Peyer's patch (tissue), 4 donors: ENCODE measurements around the gene OR2T35. TPM values are rescaled to one million over a fixed set of nuclear protein-coding genes. Genes with fewer than 3 reads are reported as not detected.

ENCODE experiments used
- DNase-seq, 3 donors: peaks; one replicate each; pipeline ENCODE4 v3.0.0-alpha.2; 2017 to 2019
- H3K27ac ChIP-seq, 4 donors: fragments of 200-600 bp; sonication (generic); one replicate each; pipeline ENCODE4 v1.5.1; 2016 to 2019
- H3K27me3 ChIP-seq, 2 donors: fragments of 200-600 bp; sonication (generic); one replicate each; pipeline ENCODE4 v1.5.1; 2019
- H3K36me3 ChIP-seq, 3 donors: fragments of 200-600 bp; sonication (generic); one replicate each; pipeline ENCODE4 v1.5.1; 2016 to 2019
- H3K4me1 ChIP-seq, 4 donors: fragments of 200-600 bp; sonication (generic); one replicate each; pipeline ENCODE4 v1.5.1; 2016 to 2019
- H3K4me3 ChIP-seq, 4 donors: fragments of 200-600 bp; sonication (generic); 1 replicate in 3 of 4; 2 replicates in 1 of 4; pipeline ENCODE4 v1.5.1; 2016 to 2019; ENCODE audit warnings: mild to moderate bottlenecking in 1 of 4
- H3K9me3 ChIP-seq, 4 donors: fragments of 200-600 bp; sonication (generic); one replicate each; pipeline ENCODE4 v1.5.1; 2016 to 2019; ENCODE audit warnings: mild to moderate bottlenecking in 1 of 4
- POLR2A ChIP-seq, 2 donors: fragments of 450-650 bp; IDR thresholded peaks; one replicate each; pipeline ENCODE4 v1.5.1; 2017; ENCODE audit warnings: antibody characterized with exemption in 2 of 2, mild to moderate bottlenecking in 2 of 2, moderate library complexity in 2 of 2
- small RNA-seq, 2 donors: library from RNA; depleted of rRNA; stranded (forward); fragments of <200 nt; gene quantifications; one replicate each; pipeline ENCODE3, GENCODE V24; 2016
- total RNA-seq, 4 donors: library from RNA; depleted of rRNA; stranded (reverse); fragments of >200 nt; gene quantifications; one replicate each; pipeline ENCODE4 v1.1.0, GENCODE V29; 2016
- TF ChIP-seq, protein P1 (sequence below), 6 experiments: fragments of 450-650 bp in 4 of 6; fragments of 200-600 bp in 2 of 6; sonication (generic) in 1 of 6; IDR thresholded peaks; one replicate each; pipeline ENCODE4 v1.5.1; 2017 to 2019; ENCODE audit warnings: antibody characterized with exemption in 6 of 6, mild to moderate bottlenecking in 3 of 6, moderate library complexity in 1 of 6

OR2T35 gene
- total RNA-seq, 4 donors from 2014 or later: not detected

- Histone ChIP-seq H3K4me1 (no peaks in the 10 kb centered on the region), H3K4me3 (no peak overlapping the region), H3K36me3 (no peaks in the 10 kb centered on the region), H3K27me3 (no peaks in the 10 kb centered on the region), H3K9me3 (no peaks in the 10 kb centered on the region), H3K27ac (no peak overlapping the region)
- no peak for TF ChIP-seq POLR2A (IDR thresholded peaks at IDR 0.05)
- TF ChIP-seq, protein P1, sequence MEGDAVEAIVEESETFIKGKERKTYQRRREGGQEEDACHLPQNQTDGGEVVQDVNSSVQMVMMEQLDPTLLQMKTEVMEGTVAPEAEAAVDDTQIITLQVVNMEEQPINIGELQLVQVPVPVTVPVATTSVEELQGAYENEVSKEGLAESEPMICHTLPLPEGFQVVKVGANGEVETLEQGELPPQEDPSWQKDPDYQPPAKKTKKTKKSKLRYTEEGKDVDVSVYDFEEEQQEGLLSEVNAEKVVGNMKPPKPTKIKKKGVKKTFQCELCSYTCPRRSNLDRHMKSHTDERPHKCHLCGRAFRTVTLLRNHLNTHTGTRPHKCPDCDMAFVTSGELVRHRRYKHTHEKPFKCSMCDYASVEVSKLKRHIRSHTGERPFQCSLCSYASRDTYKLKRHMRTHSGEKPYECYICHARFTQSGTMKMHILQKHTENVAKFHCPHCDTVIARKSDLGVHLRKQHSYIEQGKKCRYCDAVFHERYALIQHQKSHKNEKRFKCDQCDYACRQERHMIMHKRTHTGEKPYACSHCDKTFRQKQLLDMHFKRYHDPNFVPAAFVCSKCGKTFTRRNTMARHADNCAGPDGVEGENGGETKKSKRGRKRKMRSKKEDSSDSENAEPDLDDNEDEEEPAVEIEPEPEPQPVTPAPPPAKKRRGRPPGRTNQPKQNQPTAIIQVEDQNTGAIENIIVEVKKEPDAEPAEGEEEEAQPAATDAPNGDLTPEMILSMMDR (IDR thresholded peaks at IDR 0.05): no peak
- DNase-seq: no peak
Observed at GRCh38 chr1:248589334-248589733, 55.7 kb downstream of the OR2T35 start.

Small RNA genes lying within 50 kb of the gene (small RNA-seq; reads per million reads assigned to genes)
- 0 reads per million in 2 donors for gene RF00019

Other genes starting within 250 kb of the OR2T35 start
- gene OR2T1, start 242.2 kb downstream of the OR2T35 start, total RNA-seq: not detected
- gene OR2T2, start 199.6 kb downstream of the OR2T35 start, total RNA-seq: not detected
- not detected for gene OR2T3, start 171.9 kb downstream of the OR2T35 start, total RNA-seq
- not detected for gene OR2T5, start 156.7 kb downstream of the OR2T35 start, total RNA-seq
- not detected for gene OR2G6, start 137.2 kb downstream of the OR2T35 start, total RNA-seq
- not detected for gene OR2T29, start 82.5 kb downstream of the OR2T35 start, total RNA-seq
- not detected for gene OR2T34, start 70.5 kb downstream of the OR2T35 start, total RNA-seq
- gene OR2T10, start 47.6 kb downstream of the OR2T35 start, total RNA-seq: not detected
- not detected for gene OR2T11, start 10.2 kb downstream of the OR2T35 start, total RNA-seq
- gene OR2T27, start 10.2 kb upstream of the OR2T35 start, total RNA-seq: not detected
- gene OR14I1, start 57.5 kb upstream of the OR2T35 start, total RNA-seq: not detected
- 10 to 100 TPM in 3 of 4 donors, not detected in 1; 28.5 to 53.8 (median 34.7) TPM for gene LYPD8, start 110.5 kb upstream of the OR2T35 start, total RNA-seq
- 10 to 100 TPM; 19.0 to 60.6 (median 51.5) TPM for gene SH3BP5L, start 180.6 kb upstream of the OR2T35 start, total RNA-seq
- gene ZNF672, start 192.9 kb upstream of the OR2T35 start, total RNA-seq: 10 to 100 TPM; 48.4 to 64.4 (median 60.5) TPM
- gene ZNF692, start 213.8 kb upstream of the OR2T35 start, total RNA-seq: 100 to 1,000 TPM in 2 of 4 donors, 10 to 100 TPM in 2; 46.2 to 128 (median 104) TPM